ENCODE data around the gene KCTD14.
"Not testable (repeated sequence)": the region's sequence is repeated elsewhere in the genome, so short reads cannot be mapped to it uniquely, and the experiment has no call there.

Gene KCTD14

DNA sequence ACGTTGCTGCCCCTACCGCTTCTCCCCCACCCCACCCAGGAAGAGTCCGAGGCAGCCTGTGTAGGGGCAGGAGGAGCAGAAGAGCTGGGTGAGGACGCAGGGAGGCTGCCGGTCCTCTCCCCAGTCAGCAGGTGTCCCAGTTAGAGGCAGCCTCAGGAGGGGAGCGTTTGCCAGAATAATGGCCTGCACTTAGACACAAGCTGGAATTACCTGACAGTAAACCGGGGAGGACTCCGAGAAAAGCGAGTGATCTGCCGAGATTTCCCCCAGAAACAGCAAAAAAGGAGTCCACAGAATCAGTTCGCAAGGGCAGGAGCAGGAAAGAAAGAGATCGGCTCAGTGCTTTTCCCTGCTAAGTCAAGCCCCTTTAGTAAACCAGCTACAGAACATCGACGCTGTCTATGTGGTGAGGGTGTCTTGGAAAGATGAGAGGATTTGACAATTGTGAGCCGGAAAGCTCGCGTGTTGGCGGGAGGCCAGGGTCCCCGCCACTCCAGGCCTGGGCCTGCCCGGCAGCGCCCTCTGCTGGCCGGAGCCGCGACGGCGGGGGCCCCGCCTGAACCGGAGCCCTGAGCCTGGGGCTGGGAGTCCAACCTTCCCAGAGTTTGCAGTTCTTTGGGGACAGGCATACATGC, 22.9 kb upstream of the KCTD14 start:
- DNase-seq: peak; percentile 84 to 90 (median 86)

DNA sequence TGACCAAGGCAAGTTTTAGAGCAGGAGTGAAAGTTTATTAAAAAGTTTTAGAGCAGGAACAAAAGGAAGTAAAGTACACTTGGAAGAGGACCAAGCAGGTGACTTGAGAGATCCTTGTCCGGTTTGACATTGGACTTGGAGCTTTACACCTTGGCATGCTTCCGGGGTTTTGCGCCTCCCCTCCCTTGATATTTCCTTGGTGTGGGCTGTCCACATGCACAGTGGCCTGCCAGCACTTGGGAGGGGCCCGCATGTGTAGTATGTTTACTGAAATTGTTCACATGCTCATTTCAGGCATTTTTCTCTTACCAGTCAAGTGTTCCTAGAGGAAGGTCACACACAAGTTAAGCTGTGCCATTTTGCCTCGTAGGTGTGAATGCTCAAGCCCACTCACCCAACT, 21.6 kb upstream of the KCTD14 start:
- no peak for DNase-seq

GRCh38 chr11:78041843-78042440, 18.9 kb upstream of the KCTD14 start:
- DNase-seq: no peak

DNA sequence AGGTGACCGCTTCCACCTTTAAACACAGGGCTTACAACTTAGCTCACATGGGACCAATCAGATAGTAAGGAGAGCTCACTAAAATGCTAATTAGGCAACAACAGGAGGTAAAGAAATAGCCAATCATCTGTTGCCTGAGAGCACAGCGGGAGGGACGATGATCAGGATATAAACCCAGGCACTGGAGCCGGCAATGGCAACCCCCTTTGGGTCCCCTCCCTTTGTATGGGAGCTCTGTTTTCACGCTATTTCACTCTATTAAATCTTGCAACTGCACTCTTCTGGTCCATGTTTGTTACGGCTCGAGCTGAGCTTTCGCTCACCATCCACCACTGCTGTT, 18.3 kb upstream of the KCTD14 start:
- DNase-seq: not testable (repeated sequence)

GRCh38 chr11:78040691-78041379, 17.8 kb upstream of the KCTD14 start:
- no peak for DNase-seq

DNA sequence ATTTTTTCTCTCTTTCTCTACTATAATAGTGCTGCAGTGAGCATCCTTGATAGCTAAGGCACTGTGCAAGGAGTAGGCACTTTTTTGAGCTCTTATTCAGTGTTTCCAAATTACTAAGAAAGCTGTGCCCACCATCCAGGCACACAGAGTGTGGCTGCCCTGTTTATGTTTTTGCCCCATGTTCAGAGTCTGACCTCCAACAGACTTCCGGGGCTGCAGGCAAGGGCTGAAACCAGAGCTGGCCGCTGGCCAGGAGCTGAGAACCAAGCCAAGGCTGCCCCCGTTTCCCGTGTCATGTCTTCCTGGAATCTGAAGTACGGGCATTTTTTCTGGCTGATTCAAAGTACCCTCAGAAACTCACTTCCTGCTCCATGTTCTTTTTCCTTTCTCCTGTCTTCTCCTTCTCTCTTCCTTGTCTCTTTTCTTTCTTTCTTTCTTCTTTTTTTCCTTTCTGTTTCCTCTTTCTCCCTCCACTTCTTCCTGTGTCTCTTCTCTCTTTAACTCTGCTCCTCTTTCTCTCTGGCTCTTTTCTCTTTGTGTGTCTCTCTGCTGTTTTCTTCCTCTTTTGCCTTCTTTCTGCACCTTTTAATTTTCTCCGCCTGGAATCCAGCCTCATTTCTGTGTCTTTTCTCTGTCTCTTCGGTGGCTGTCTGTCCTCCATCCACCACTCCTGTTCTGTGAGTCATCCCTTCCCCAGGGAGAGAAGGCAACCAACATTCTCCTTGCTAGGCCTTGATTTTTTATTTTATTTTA, 17.0 kb upstream of the KCTD14 start:
- DNase-seq: peak; percentile 33 to 71 (median 45)

GRCh38 chr11:78039391-78039918, 16.4 kb upstream of the KCTD14 start:
- no peak for DNase-seq

DNA sequence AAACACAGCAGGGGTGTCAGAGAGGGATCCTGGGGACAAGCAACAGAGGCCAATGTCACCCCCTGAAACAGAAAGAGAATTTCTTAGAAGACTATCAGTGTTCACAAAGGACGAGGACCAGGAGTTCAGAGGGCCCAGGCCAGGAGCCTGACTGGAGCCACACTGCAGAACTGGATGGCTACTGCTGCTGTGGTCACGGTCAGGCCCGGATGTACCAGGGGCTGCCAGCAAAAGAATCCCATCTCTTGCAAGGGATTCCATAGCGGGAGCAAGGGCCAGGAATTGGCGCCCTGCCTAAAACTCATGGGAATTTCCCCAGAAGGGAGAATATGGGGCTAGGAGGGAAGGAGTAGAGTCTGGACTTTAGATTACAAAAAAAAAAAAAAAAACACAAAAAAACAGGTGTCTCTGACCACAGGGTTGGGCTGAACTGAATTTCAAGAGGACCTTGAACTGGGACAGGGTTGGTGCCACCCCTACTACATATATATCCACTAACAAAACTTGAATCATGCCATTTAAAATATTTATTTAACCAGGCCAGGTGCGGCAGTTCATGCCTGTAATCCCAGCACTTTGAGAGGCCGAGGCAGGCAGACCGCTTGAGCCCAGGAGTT, 15.7 kb upstream of the KCTD14 start:
- no peak for DNase-seq

DNA sequence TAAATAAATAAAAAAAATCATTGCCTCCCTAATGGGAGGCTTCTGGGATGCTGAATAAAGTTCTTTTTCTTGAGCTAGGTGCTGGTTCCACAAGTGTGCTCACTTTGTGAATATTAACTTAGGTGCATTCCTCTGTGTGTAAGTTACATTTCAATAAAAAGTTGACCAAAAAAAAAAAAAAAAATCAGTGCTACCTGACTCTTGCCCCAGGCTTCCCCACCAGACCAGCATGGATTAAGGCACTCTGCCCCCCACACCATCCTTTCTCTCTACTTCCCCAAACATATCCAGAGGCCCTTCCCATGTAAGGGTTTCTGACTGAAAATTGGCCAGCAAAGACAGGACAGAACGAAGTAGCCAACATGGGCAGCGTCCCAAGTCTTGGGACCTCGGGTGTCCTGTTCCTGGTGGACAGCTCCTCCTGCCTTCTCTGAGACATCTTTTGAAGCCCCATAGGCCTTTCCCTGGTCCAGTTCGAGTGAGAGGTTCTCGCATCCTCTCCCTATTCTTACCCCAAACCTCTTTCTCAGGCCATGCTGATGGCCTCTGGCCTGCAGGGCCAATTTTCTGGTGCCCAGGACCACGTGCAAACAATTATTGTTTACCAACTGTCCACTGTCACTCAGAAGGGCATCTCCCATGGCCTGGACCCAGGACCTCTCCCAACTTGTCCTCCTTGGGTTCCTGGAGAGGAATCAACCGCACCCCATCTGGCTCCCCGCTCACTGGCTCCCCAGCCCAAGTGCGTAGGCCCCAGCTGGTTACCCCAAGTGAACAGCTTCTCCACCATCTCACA, 14.9 kb upstream of the KCTD14 start:
- no peak for DNase-seq

DNA sequence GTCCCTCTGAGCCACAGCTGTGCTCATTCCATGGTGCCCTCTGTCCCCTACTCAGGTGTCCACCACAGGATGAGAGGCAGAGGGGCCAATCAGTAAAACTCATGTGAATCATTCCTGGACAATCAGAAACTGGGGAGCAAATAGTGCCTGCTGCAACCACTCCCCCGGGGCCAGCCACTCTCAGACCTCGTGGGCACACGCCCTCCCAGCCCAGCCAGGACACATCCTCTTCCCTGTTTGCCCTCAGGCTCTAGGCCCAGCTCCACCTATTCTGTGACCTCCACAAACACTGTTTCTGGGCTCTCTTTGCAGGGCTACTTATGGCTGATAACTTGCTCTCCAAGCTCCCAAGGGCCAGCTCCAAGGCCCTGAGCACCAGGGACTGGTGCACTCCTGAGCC, 14.0 kb upstream of the KCTD14 start:
- DNase-seq: no peak

GRCh38 chr11:78036313-78036712, 13.2 kb upstream of the KCTD14 start:
- DNase-seq: no peak

DNA sequence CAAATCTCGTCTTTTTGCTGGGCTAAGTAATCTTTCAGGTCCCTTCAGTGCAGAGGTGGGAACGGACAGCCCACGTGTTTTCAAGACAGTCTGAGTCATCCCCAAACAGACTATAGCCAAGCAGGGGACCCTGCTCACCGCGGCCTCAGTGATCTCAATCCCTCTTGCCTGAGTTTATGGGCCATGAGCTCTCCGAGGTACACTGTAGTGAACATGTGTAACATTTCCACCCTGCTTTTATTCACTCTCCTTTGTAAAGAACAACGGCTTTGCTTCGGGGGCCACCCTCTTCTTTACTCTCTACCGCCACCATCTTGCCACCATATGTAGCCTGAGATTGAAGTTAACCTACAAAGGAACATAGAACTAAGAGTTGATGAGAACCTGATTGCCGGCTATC, 11.5 kb upstream of the KCTD14 start:
- DNase-seq: no peak

- no peak for DNase-seq
Observed at GRCh38 chr11:78033040-78033439, 10.0 kb upstream of the KCTD14 start.

DNA sequence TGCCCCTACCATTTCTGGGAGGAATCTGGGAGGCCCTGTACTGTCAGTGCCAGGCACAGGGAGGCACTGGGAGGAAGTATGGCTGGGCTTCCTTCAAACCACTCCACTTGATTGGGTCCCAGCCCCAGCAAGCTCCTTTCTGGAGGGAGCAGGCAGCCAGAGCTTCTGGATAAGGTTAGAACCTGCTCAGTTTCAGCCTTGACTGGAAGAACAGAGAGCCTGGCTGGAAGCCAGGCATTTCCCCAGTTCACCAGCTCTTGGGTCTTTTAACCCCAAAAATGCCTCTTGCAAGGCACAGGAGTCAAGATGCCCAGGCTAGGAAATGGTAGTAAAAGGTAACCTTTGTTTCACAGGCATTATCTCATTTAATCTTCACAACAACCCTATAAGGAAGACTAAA, 9.0 kb upstream of the KCTD14 start:
- no peak for DNase-seq

DNA sequence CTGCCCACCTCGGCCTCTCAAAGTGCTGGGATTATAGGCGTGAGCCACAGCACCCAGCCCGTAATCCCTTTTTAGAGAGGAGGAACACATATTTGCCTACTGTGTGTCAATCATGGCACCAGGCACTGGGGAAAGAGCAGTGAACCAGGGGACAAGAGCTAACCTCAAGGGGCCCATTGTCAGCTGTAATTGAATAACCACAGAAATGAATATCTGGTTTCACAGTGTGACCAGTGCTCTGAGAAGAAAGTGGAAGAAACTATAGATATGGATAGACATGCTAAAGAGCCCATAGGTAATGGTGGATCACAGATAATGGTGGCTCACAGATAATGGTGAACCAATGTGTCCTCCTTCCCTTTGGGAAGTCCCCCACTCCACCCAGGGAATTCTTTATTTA, 8.6 kb upstream of the KCTD14 start:
- DNase-seq: no peak

GRCh38 chr11:78030429-78031325, 7.6 kb upstream of the KCTD14 start:
- DNase-seq: peak; percentile 80 to 97 (median 85)

DNA sequence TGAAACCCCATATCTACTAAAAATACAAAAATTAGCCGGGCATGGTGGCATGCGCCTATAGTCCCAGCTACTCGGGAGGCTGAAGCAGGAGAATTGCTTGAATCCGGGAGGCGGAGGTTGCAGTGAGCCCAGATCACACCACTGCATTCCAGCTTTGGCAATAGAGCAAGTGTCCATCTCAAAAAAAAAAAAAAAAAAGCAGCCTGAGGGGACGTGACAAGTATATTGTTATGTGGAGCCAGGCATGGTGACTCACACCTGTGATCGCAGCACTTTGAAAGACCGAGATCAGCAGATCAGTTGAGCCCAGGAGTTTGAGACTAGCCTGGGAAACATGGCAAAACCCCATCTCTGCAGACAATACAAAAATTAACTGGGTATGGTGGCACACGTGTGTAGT, 5.3 kb upstream of the KCTD14 start:
- not testable (repeated sequence) for DNase-seq

DNA sequence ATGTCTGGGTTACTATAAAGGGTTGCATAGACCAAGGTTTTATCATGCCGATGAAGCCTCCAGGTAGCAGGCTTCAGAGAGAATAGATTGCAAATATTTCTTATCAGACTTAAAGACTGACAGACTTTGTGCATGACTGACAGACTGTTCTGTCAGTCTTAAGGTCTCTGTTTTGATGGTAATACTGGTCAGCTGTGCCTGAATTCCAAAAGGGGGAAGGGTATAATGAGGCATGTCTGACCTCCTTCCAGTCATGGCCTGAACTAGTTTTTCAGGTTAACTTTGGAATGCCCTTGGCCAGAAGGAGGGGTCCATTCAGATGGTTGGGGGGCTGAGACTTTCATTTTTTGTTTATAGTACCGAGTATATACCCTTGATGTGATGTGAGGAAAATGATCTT, 4.7 kb upstream of the KCTD14 start:
- DNase-seq: no peak

- DNase-seq: no peak
Observed at GRCh38 chr11:78025378-78025777, 2.3 kb upstream of the KCTD14 start.

DNA sequence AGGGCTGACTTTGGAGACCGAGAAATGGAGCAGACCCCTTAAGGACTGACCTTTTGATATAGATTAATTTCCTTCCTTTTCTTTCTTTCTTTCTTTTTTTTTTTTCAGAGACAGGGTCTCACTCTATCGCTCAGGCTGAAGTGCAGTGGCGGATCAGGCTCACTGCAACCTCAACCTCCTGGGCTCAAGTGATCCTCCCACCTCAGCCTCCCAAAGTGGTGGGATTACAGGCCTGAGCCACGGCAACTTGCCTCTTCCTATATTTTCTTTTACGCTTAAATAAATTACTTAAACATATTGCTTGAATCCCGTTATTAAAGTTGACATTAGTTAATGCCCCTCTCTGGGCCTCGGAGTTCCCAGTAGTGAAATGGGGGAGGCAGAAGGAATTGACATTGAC, 350 bp upstream of the KCTD14 start:
- no peak for DNase-seq

DNA sequence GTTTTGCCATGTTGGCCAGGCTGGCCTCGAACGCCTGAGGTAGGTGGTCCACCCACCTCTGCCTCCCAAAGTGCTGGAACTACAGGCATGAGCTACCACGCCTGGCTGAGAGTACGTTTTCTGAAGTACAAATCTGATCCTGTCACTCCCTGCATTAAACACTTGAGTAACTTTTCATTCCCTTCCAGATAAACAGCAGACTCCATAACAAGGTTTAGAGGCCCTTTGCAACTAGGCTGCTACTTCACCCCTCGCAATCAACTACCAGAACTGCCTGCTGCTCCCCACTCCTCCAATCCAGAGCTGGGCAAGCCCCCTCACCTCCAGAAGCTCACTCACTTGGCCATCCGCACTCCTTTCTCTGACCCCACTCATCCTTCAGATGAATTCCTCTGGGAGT, 1.5 kb downstream of the KCTD14 start:
- no peak for DNase-seq

All from NCI-H1417 (cell line).